GM19023 (cell line): ENCODE measurements around the gene LAMB3.
A peak's percentile ranks its signal among the peaks of the same experiment; 100 is the strongest.

ENCODE experiments used
- ATAC-seq: cut with Tn5 transposase; IDR thresholded peaks from one replicate; pipeline ENCODE4 v1.9.1; 2021; ENCODE audit warnings: mild to moderate bottlenecking, moderate library complexity; ENCODE audit not compliant: unreplicated experiment

The LAMB3 gene

DNA sequence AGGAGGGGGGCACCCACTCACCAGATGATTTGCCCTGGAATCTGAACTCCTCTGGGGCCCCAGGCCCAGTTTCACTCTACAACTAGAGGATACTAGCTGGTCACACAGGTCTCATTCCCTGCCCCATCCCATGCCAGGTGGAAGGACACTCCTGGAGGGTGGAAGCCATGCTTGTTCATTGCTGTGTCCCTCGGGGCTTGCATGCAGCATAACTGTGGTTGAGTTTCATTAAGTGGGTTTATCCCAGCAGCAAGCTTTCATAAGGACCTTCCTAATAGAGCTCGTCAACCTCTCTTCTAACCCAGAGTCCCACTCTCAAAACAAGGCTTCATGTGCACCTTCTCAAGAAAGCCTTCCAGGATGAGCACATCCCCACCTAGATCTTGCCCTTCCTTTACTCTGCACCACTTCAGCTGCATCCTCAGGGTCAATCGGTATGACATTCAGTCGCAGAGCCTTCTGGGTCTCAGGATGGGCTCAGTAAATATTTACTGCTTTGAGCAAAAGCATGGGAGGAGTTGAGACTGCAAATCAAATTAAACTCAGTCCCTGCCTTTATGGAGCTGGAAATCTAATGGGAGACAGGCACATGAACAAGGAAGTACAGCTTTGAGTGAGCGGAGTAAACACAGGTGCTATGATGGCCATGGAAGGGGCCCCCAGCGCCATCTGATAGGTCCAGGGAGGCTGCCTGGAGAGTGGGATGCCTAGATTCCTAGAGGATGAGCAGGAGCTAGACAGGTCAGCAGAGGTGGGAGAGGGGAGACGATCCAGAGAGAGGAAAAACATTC is 32.3 kb downstream of the LAMB3 start:
- ATAC-seq = no peak

- ATAC-seq = no peak
Observed at GRCh38 chr1:209618756-209619420, 33.3 kb downstream of the LAMB3 start.

DNA sequence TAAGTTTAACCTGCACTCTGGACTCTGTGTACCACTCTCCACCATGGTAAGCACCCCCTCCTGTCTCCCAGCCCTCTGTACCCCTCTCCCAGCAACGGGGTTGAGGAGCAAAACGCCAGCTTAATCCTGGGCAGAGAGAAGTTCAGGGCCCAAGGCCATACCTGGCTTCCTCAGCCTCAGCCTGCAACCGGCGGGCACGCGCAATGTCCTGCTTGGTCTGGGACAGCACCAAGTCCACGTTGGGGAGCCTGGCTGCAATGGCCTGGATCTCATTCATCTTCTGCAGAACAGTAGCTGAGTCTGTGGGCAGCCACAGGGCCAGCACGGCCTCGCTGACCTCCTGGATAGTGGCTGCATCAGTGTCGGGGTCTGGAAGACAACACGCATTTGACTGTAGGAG is 33.9 kb downstream of the LAMB3 start:
- no peak for ATAC-seq

- no peak for ATAC-seq
Observed at GRCh38 chr1:209617755-209618154, 34.5 kb downstream of the LAMB3 start.

DNA sequence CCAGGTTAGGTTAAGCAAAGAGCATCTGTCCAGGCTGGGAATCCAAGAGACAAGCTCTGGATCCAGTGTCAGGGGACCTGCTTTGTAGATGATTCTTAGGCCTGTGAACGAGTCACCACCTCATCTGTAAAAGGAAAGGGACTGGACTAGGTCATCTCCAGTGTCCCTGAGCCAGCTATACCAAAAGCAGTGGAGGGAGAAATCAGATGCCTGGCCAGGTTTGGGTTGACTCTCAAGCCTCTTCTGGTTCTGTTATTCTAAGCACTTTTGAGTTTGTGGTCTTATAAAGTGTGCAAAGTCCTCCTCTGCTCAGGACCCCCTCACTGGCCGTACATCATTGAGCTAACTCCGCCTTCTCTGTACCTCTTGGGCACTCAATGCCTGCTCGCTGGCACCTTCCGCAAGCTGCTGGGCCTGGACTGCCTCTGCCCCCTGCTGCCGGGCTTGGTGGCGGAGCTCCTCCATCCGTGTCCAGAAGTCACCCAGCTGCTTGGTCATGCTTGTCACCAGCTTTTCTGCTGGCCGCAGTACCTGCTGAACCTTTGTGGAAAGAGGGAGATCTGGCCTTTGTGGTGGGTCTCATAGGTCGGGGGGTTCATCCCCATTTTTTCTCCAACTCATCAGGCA is 35.1 kb downstream of the LAMB3 start:
- no peak for ATAC-seq

GRCh38 chr1:209616366-209617046 is 35.7 kb downstream of the LAMB3 start:
- no peak for ATAC-seq

DNA sequence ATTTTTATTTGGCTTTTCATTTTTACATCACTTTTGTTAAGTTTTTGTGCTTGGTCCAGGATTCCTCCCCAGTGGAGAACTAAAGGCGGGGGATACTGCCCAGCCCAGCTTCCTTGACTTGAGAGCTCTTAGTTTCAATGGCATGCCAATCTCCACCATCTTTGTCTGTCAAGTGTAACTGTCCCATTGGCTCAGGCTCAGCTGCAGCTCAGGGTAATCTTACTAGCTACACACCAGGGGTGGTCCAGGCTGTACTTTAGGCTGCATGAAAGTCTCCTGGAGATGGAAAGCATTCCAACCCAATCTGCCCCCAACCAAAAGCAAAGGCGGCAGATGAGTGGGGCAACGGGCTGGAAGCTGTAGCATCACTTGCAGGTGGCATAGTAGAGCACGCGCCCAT is 37.3 kb downstream of the LAMB3 start:
- ATAC-seq = no peak

DNA sequence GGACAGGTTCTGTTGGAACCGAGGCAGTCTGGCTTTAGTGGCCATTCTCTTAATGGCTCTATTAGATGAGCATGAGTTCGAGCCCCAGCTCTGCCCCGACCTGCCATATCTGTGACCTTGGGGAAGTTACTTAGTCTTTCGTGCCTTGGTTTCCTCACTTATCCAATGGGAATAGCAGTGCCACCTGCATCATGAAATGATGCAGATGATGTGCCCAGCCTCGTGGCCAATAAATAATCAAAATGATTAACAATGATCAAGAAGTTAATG is 38.1 kb downstream of the LAMB3 start:
- ATAC-seq = no peak

GRCh38 chr1:209613400-209614150 is 38.6 kb downstream of the LAMB3 start:
- no peak for ATAC-seq

GRCh38 chr1:209612646-209613399 is 39.4 kb downstream of the LAMB3 start:
- ATAC-seq = no peak

DNA sequence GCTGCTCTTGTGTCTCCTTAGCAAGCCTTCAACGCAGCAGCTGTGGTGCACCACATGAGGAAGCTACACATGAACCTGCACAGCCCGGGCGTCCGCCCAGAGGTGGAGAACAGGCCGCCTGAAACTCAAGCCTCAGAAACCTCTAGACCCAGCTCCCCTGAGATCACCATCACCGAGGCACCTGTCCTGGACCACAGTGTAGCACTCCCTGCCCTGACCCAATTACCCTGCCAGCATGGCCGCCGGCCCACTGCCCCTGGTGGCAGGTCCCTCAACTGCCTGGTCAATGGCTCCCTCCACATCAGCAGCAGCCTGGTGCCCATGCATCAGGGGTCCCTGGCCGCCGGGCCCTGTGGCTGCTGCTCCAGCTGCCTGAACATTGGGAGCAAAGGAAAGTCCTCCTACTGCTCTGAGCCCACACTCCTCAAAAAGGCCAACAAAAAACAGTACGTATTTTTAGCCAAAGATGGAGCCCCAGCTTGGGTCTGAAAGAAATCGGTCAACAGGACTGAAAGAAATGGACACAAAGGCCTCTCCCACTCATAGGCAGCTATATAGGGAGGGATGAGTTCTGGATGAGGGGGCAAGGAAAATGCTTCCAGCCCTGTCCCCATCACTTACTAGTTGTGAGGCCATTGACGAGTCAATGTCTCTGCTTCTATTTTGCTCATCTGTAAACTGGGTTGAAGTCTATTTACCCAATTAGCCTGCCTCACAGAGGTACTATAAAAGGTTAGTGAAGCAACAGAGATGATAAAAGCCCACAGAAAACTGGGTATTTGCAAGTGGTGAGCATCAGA is 40.3 kb downstream of the LAMB3 start:
- ATAC-seq = peak; percentile 44

DNA sequence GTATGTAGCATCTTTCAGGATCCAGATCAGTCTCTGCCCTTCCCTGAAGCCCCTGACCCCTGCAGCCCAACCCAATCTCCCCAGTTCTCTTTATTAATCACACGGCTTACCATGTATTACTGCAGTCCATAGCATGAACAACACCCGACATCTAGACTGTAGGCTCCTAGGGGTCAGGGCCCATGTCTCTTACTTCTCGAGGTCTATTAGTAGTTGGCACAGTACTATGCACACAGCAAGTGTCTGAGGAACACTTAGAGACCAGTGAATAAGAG is 41.7 kb downstream of the LAMB3 start:
- ATAC-seq = no peak

GRCh38 chr1:209609791-209610630 is 42.2 kb downstream of the LAMB3 start:
- ATAC-seq = no peak

- ATAC-seq = no peak
Observed at GRCh38 chr1:209609041-209609790, 43.0 kb downstream of the LAMB3 start.

- peak; percentile 13 for ATAC-seq
Observed at GRCh38 chr1:209607795-209608178, 44.4 kb downstream of the LAMB3 start.

DNA sequence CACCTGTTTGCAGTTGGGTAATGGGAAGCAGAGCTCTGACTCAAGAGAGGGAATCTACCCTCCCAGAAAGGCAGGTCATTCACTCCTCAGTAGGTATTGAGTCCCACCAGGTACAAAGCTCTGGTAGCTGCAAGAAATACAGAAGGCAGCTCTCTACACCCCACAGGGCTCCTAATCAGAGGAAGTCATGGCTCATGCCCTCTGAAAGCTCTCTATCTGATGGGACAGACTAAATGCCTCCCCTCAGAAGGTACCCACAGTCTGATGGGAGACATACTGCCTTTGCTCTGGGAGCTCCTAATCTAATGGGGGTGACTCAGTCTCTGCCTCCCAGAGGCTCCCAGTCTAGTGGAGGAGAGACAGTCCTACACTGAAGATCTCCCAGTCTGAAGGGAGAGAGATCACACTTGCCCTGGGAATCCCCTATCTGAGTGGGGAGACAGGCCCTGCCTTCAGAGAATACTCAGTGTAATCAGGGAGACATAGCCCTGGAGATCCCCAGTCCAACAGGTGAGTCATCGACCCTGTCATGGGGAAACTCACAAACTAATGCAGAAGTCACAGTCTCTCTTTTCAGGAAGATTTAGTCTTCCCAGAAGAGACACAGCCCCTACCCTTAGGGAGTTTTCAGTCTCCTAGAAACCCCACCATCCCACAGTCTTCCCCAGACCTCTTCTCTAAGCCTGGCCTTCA is 45.0 kb downstream of the LAMB3 start:
- peak; percentile 86 for ATAC-seq

GRCh38 chr1:209603877-209604276 is 48.3 kb downstream of the LAMB3 start:
- ATAC-seq = no peak
